Measurements from ENCODE around the gene SH3RF3. TPM values are rescaled to one million over a fixed set of nuclear protein-coding genes. Genes with fewer than 3 reads are reported as not detected.

SH3RF3 gene
- total RNA-seq, 1 donor from 2014 or later = under 0.01 TPM

DNA sequence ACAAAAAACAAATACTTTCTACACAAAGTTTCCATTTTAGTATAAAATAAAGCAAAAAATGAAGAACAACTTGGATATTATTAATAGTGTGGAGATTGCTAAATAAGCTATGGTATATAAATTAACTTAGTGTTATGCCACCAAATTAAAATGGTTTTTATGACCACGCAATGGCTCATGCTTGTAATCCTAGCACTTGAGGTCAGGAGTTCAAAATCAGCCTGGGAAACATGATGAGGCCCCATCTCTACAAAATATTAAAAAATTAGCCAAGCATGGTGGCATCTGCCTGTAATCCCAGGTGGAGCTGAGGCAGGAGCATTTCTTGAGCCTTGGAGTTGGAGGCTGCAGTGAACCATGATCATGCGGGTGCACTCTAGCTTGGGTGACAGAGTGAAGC is 108.8 kb downstream of the SH3RF3 start:
- TF ChIP-seq, protein P1, sequence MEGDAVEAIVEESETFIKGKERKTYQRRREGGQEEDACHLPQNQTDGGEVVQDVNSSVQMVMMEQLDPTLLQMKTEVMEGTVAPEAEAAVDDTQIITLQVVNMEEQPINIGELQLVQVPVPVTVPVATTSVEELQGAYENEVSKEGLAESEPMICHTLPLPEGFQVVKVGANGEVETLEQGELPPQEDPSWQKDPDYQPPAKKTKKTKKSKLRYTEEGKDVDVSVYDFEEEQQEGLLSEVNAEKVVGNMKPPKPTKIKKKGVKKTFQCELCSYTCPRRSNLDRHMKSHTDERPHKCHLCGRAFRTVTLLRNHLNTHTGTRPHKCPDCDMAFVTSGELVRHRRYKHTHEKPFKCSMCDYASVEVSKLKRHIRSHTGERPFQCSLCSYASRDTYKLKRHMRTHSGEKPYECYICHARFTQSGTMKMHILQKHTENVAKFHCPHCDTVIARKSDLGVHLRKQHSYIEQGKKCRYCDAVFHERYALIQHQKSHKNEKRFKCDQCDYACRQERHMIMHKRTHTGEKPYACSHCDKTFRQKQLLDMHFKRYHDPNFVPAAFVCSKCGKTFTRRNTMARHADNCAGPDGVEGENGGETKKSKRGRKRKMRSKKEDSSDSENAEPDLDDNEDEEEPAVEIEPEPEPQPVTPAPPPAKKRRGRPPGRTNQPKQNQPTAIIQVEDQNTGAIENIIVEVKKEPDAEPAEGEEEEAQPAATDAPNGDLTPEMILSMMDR (IDR thresholded peaks at IDR 0.05; ENCODE audit: insufficient read depth, low read length, severe bottlenecking) = no peak
- H3K4me3 ChIP-seq (ENCODE audit: low read depth, low read length) = no peak overlapping the region
- peaks cover 6% of the 10 kb centered on the region for H3K27me3 ChIP-seq (ENCODE audit: control insufficient read depth, insufficient read depth, low read length)
- FAIRE-seq (no peak), DNase-seq (ENCODE audit: low read depth) (no peak)
- H3K36me3 ChIP-seq (ENCODE audit: control insufficient read depth, insufficient read depth, low read length) = no peaks in the 10 kb centered on the region

DNA sequence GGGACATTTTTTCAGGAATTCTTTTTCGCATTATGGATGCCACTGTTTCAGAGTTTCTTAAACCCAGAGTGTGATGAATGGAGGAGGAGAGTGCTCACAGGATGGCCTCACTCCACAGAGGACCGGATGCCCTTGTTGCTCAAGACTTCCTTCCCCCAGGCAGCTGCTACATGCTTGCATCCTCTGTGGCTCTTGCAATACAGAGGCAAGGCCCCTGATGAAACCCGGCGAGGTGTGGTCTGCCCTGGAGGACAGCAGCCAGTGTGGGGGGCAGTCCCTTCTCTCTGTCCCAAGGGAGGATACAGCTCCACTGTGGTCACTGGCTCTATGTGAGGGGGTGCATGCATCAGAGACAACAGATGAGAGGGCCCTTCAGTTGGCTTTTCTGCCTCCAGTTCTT is 109.6 kb downstream of the SH3RF3 start:
- DNase-seq (ENCODE audit: low read depth) = peak; percentile 68
- FAIRE-seq = peak; percentile 76
- TF ChIP-seq, protein P1 (IDR thresholded peaks at IDR 0.05; ENCODE audit: insufficient read depth, low read length, severe bottlenecking) = no peak
- Histone ChIP-seq H3K27me3 (ENCODE audit: control insufficient read depth, insufficient read depth, low read length) (peaks cover 2% of the 10 kb centered on the region), H3K36me3 (ENCODE audit: control insufficient read depth, insufficient read depth, low read length) (no peaks in the 10 kb centered on the region), H3K4me3 (ENCODE audit: low read depth, low read length) (no peak overlapping the region)

DNA sequence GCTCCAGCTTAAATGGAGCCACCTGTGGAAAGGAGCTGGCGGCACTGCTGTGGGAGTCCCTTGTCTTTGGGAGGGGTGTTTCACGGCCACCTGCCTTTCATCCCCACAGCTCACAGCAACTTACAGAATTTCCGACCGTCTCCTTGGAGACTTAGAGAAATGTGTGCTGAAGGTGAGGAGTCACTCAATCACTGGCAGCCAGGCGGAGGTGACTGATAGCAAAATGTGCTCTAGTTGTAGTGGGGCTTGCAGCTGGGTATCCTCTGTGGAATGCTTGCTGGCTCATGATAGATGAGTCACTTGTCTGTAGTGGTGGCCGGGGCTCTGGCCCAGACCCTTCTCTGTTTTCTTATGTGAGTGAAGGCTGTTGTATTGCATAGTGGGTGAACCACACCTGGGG is 110.7 kb downstream of the SH3RF3 start:
- Histone ChIP-seq H3K27me3 (ENCODE audit: control insufficient read depth, insufficient read depth, low read length) (peaks cover 2% of the 10 kb centered on the region), H3K4me3 (ENCODE audit: low read depth, low read length) (no peak overlapping the region), H3K36me3 (ENCODE audit: control insufficient read depth, insufficient read depth, low read length) (no peaks in the 10 kb centered on the region)
- DNase-seq (ENCODE audit: low read depth) = peak; percentile 39
- TF ChIP-seq, protein P1 (IDR thresholded peaks at IDR 0.05; ENCODE audit: insufficient read depth, low read length, severe bottlenecking) = no peak
- no peak for FAIRE-seq

DNA sequence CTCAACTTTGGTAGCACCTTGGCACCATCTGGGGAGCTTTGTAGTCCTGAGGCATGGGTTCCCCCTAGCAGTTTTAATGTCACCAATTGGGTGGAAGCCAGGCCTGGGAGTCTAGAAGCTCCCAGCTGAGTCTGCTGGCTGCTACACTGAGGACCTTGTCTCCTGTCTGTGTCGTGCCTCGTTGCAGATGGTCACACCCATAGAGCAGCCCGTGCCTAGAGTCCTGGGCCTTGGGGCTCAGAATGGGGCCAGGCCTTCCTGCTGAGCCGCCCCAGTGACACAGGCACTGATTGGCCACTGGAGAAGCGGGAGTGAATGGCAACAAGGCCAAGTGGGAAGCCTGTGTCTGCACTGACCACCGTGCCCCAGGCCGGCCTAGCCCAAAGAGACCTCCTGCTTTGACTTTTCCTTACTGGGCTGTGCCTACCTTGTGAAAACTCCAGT is 113.2 kb downstream of the SH3RF3 start:
- FAIRE-seq (no peak), DNase-seq (ENCODE audit: low read depth) (no peak)
- H3K4me3 ChIP-seq (ENCODE audit: low read depth, low read length) = no peak overlapping the region

DNA sequence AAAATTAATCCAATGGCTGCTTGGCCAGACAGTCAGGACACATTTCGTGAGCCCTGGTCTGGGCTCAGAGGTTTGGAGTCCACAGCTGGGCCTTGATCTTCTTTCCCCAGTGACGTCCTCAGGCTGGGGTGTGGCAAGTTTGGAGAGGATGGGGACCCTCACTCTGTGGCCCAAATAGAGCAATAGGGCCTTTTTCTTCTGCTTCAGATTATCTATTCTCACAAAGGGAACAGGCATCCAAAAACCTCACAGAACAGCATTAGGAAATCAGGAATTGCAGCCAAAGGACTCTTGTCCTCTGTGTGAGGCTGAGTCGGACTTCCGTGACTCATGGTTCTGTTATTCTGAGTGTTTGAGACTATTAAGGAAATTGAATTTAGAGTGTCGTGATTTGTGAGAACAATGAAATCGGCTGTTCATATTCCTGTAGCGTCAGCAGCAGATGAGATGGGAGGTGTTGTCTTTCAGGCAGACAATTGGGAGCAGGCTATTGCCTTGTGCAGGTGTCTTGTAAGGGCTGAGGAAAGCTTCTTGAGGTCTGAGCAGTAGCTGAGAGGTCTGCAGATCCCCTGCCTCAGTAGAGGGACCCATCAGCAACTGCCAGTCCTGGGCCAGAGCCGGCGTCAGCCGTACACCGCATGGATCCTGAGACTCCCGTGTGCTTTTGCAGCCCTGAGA is 113.8 kb downstream of the SH3RF3 start:
- Histone ChIP-seq H3K27me3 (ENCODE audit: control insufficient read depth, insufficient read depth, low read length) (peaks cover 5% of the 10 kb centered on the region), H3K36me3 (ENCODE audit: control insufficient read depth, insufficient read depth, low read length) (no peaks in the 10 kb centered on the region), H3K4me3 (ENCODE audit: low read depth, low read length) (no peak overlapping the region)
- TF ChIP-seq, protein P1 (IDR thresholded peaks at IDR 0.05; ENCODE audit: insufficient read depth, low read length, severe bottlenecking) = no peak
- FAIRE-seq (no peak), DNase-seq (ENCODE audit: low read depth) (peak; percentile 47)

More for the DNA sequence above, 113.2 kb downstream of the SH3RF3 start:
- TF ChIP-seq, protein P1 (IDR thresholded peaks at IDR 0.05; ENCODE audit: insufficient read depth, low read length, severe bottlenecking) = no peak
- H3K27me3 ChIP-seq (ENCODE audit: control insufficient read depth, insufficient read depth, low read length) = peaks cover 3% of the 10 kb centered on the region
- no peaks in the 10 kb centered on the region for H3K36me3 ChIP-seq (ENCODE audit: control insufficient read depth, insufficient read depth, low read length)

All from bronchial epithelial cell (primary cell).